HCT116 (cell line): Measurements from ENCODE around the gene PSMG3. TPM values are rescaled to one million over a fixed set of nuclear protein-coding genes. Genes with fewer than 3 reads are reported as not detected.

Experiments
- ATAC-seq: fragments of 200-7000 bp; cut with Tn5 transposase; 2 replicates; pipeline ENCODE4 v1.9.1; 2020; ENCODE audit warnings: mild to moderate bottlenecking, moderate library complexity
- BruUV-seq: library from RNA; stranded (reverse); fragments of 400-500 nt; replicated peaks from 2 replicates; lab custom pipeline; 2021; lab: Mats Ljungman, UMichigan
- CTCF ChIA-PET: fragments of 300-600 bp; sonication (Branson Sonifier 250); formaldehyde crosslinking; loops from one replicate; lab custom pipeline; 2021; ENCODE audit warnings: antibody characterized with exemption; lab: Charles Lee
- POLR2A ChIA-PET: fragments of 300-600, 350-600 bp; sonication (Branson Sonifier 250); formaldehyde crosslinking; loops from one replicate; lab custom pipeline; 2021; ENCODE audit warnings: antibody characterized with exemption; lab: Charles Lee
- RAD21 ChIA-PET, 2 experiments: fragments of 300-600 bp; sonication (Branson Sonifier 250); formaldehyde crosslinking; loops; one replicate each; lab custom pipeline; 2023; ENCODE audit warnings: low total read pairs in 2 of 2; ENCODE audit not compliant: uncharacterized antibody in 2 of 2, unreplicated experiment in 2 of 2, low non-redundant PET in 1 of 2; lab: Charles Lee
- DNase-seq: peaks from one replicate; pipeline ENCODE4 v3.0.0-alpha.2; 2010; ENCODE audit warnings: low read depth, low spot score
- H2AFZ ChIP-seq: fragments of 200-600 bp; shearing (Covaris generic), sonication (generic); 2 replicates; pipeline ENCODE4 v1.6.1; 2017; ENCODE audit warnings: low read depth, mixed run types, mixed read lengths, antibody characterized with exemption, low read length; ENCODE audit not compliant: poor library complexity, severe bottlenecking
- H3K27ac ChIP-seq: 2 replicates; pipeline ENCODE4 v1.5.1; 2012; ENCODE audit warnings: low read depth, low read length
- H3K27me3 ChIP-seq: fragments of 200-600 bp; sonication (generic); 2 replicates; pipeline ENCODE4 v1.6.1; 2016; ENCODE audit warnings: mixed run types, low read length, mixed read lengths; ENCODE audit not compliant: insufficient read depth
- H3K36me3 ChIP-seq, 2 experiments: fragments of 200-500 bp in 1 of 2; fragments of 200-600 bp in 1 of 2; sonication (Bioruptor generic) in 1 of 2; sonication (generic) in 1 of 2; 2 replicates each; pipeline versions ENCODE4 v1.5.1 to v1.6.1; 2014 to 2016; ENCODE audit warnings: low read length in 2 of 2, inconsistent platforms in 1 of 2, mixed read lengths in 1 of 2, mixed run types in 1 of 2; ENCODE audit not compliant: insufficient read depth in 2 of 2, control insufficient read depth in 1 of 2
- H3K4me1 ChIP-seq, 2 experiments: fragments of 200-600 bp in 1 of 2; sonication (generic) in 1 of 2; 2 replicates each; pipeline versions ENCODE4 v1.5.1 to v1.6.1; 2012 to 2017; ENCODE audit warnings: low read length in 2 of 2, inconsistent platforms in 1 of 2, mild to moderate bottlenecking in 1 of 2, mixed read lengths in 1 of 2, mixed run types in 1 of 2, moderate library complexity in 1 of 2; ENCODE audit not compliant: insufficient read depth in 2 of 2, control insufficient read depth in 1 of 2
- H3K4me2 ChIP-seq: fragments of 200-600 bp; sonication (generic); 2 replicates; pipeline ENCODE4 v1.6.1; 2017; ENCODE audit warnings: mixed run types, low read length, mixed read lengths
- H3K4me3 ChIP-seq, 2 experiments: fragments of 200-600 bp in 1 of 2; sonication (generic) in 1 of 2; replicated peaks in 1 of 2; 2 replicates each; pipeline ENCODE4 v1.5.1; 2011 to 2016; ENCODE audit warnings: low read length in 2 of 2, control low read depth in 1 of 2, low read depth in 1 of 2, mild to moderate bottlenecking in 1 of 2, mixed read lengths in 1 of 2, mixed run types in 1 of 2
- H3K79me2 ChIP-seq: fragments of 200-600 bp; sonication (generic); 2 replicates; pipeline ENCODE4 v1.6.1; 2017; ENCODE audit warnings: mild to moderate bottlenecking, mixed run types, low read length, moderate library complexity, mixed read lengths; ENCODE audit not compliant: insufficient read depth
- H3K9ac ChIP-seq: fragments of 200-600 bp; sonication (generic); 2 replicates; pipeline ENCODE4 v1.6.1; 2016; ENCODE audit warnings: low read length, mixed read lengths
- H3K9me2 ChIP-seq: fragments of 200-600 bp; sonication (generic), shearing (Covaris generic); 2 replicates; pipeline ENCODE4 v1.6.1; 2017; ENCODE audit warnings: mixed run types, mild to moderate bottlenecking, moderate library complexity; ENCODE audit not compliant: insufficient read depth
- H3K9me3 ChIP-seq, 2 experiments: fragments of 200-500 bp in 1 of 2; fragments of 200-600 bp in 1 of 2; sonication (Bioruptor generic) in 1 of 2; sonication (generic) in 1 of 2; 2 replicates each; pipeline ENCODE4 v1.6.1; 2014 to 2017; ENCODE audit warnings: low read length in 2 of 2, mixed read lengths in 2 of 2, inconsistent platforms in 1 of 2, low read depth in 1 of 2, mild to moderate bottlenecking in 1 of 2, mixed run types in 1 of 2, moderate library complexity in 1 of 2; ENCODE audit not compliant: control insufficient read depth in 1 of 2, insufficient read depth in 1 of 2
- H4K20me1 ChIP-seq: fragments of 200-600 bp; sonication (generic), shearing (Covaris generic); 2 replicates; pipeline ENCODE4 v1.6.1; 2017; ENCODE audit warnings: mixed run types, mild to moderate bottlenecking, moderate library complexity; ENCODE audit not compliant: insufficient read depth
- CEBPB ChIP-seq: IDR thresholded peaks from 2 replicates; pipeline ENCODE4 v1.6.1; 2012; ENCODE audit warnings: low read depth
- ELF1 ChIP-seq: IDR thresholded peaks from 2 replicates; pipeline ENCODE4 v1.6.1; 2012; ENCODE audit warnings: low read depth, borderline replicate concordance
- EZH2 ChIP-seq: fragments of 200-600 bp; sonication (generic); IDR thresholded peaks from 2 replicates; pipeline ENCODE4 v1.6.1; 2017; ENCODE audit warnings: antibody characterized with exemption, mixed run types
- EZH2phosphoT487 ChIP-seq: fragments of 200-600 bp; IDR thresholded peaks from 2 replicates; pipeline ENCODE4 v1.6.1; 2018; ENCODE audit warnings: antibody characterized with exemption, borderline replicate concordance
- FOSL1 ChIP-seq: IDR thresholded peaks from 2 replicates; pipeline ENCODE4 v1.6.1; 2012; ENCODE audit warnings: low read depth
- POLR2AphosphoS5 ChIP-seq: IDR thresholded peaks from 2 replicates; pipeline ENCODE4 v1.6.1; 2011; ENCODE audit warnings: mild to moderate bottlenecking, low read depth, low read length, moderate library complexity
- RAD21 ChIP-seq: IDR thresholded peaks from 2 replicates; pipeline ENCODE4 v1.6.1; 2012; ENCODE audit warnings: low read depth, mild to moderate bottlenecking
- SP1 ChIP-seq: IDR thresholded peaks from 2 replicates; pipeline ENCODE4 v1.6.1; 2012; ENCODE audit warnings: low read depth
- ZNF274 ChIP-seq: fragments of 200-500 bp; sonication (Bioruptor generic); IDR thresholded peaks from 2 replicates; pipeline ENCODE4 v1.6.1; 2014; ENCODE audit warnings: mild to moderate bottlenecking, low read depth, low read length, inconsistent platforms
- intact Hi-C: fragments of 100-400 bp; cut with micrococcal nuclease; formaldehyde crosslinking; loops from 2 replicates; pipeline ENCODE4 v1.10.0; 2022
- total RNA-seq: library from RNA; stranded (reverse); gene quantifications from one replicate; pipeline ENCODE4 v1.2.1, GENCODE V29; 2021; ENCODE audit not compliant: unreplicated experiment
- TF ChIP-seq, protein P1 (sequence below), 3 experiments: fragments of 200-600 bp in 1 of 3; sonication (generic) in 1 of 3; IDR thresholded peaks in 2 of 3; conservative IDR thresholded peaks in 1 of 3; 2 replicates each; pipeline ENCODE4 v1.5.1; 2012 to 2017; ENCODE audit warnings: low read depth in 2 of 3, low read length in 2 of 3, antibody characterized with exemption in 1 of 3, borderline replicate concordance in 1 of 3, control low read depth in 1 of 3, mild to moderate bottlenecking in 1 of 3, mixed read lengths in 1 of 3, mixed run types in 1 of 3, moderate library complexity in 1 of 3; ENCODE audit not compliant: insufficient read depth in 1 of 3
- TF ChIP-seq, protein P2 (sequence below): IDR thresholded peaks from 2 replicates; pipeline ENCODE4 v1.6.1; 2012

Gene PSMG3
- total RNA-seq, 1 experiment from 2014 or later: 60.9 TPM

DNA sequence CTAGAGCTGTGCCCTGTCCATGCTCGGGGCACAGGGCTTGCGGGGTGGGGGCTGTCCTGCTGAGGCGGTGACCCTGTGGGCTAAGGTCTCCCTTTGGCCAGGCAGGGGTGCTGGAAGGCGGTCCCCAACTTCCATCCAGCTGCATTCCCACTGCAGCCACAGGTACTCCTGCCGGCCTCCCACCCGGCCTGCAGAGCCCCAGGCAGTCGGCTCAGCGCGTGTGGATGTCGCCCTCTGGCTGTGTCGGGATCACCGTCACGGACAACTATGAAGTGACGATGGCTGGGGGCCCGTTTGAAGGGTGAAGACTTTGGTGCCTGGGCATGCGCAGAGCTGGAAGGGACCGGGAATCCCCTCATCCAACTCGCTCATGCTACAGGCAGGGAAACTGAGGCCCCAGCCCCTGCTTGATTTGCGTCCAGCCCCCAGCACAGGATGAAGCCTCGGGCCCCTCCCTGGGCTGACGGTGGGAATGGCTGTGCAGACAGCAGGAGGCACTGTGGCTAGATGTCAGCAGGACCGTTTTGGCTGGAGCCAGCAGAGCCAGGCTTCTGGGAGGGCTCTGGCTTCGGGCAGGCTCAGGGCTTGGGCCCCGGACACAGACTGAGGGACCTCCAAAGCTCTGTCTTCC lies 11.5 kb downstream of the PSMG3 start:
- no peaks in the 10 kb centered on the region for H3K9me2 ChIP-seq
- CTCF ChIA-PET: interaction anchor here (1.2 to 1.6 kb wide), 3 partner anchors 43 to 365 kb away, joined by 4 to 6 read pairs (median 5); no protein-coding TSS in a partner anchor
- H3K36me3 ChIP-seq: no peaks in the 10 kb centered on the region
- no peaks in the 10 kb centered on the region for H3K9me3 ChIP-seq
- peak overlapping the region; percentile 68 for H3K4me2 ChIP-seq
- no TSS peak for BruUV-seq
- H2AFZ ChIP-seq: peak overlapping the region; percentile 10
- TF ChIP-seq EZH2phosphoT487 (no peak), RAD21 (no peak), FOSL1 (no peak), POLR2AphosphoS5 (no peak; the same call in 1 of the 2 replicates)
- TF ChIP-seq, protein P1, sequence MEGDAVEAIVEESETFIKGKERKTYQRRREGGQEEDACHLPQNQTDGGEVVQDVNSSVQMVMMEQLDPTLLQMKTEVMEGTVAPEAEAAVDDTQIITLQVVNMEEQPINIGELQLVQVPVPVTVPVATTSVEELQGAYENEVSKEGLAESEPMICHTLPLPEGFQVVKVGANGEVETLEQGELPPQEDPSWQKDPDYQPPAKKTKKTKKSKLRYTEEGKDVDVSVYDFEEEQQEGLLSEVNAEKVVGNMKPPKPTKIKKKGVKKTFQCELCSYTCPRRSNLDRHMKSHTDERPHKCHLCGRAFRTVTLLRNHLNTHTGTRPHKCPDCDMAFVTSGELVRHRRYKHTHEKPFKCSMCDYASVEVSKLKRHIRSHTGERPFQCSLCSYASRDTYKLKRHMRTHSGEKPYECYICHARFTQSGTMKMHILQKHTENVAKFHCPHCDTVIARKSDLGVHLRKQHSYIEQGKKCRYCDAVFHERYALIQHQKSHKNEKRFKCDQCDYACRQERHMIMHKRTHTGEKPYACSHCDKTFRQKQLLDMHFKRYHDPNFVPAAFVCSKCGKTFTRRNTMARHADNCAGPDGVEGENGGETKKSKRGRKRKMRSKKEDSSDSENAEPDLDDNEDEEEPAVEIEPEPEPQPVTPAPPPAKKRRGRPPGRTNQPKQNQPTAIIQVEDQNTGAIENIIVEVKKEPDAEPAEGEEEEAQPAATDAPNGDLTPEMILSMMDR (IDR thresholded peaks at IDR 0.05 in 2 of 3, conservative IDR thresholded peaks at IDR 0.05 in 1 of 3; ENCODE audit: borderline replicate concordance in 1 of 3, insufficient read depth in 1 of 3, low read depth in 2 of 3, low read length in 2 of 3): peak in 2 of 3 experiments; percentile 45 to 58; a peak in 4 of 6 replicates
- TF ChIP-seq, all 23 proteins: peak for 1
- peak overlapping the region; percentile 43 for H3K9ac ChIP-seq
- peaks cover 32 to 62% of the 10 kb centered on the region in 2 experiments for H3K4me1 ChIP-seq
- POLR2A ChIA-PET: interaction anchor here (0.9 kb wide), 1 partner anchor 24 kb away, joined by 3 read pairs; no protein-coding TSS in a partner anchor
- intact Hi-C loops: no loop called here
- H3K79me2 ChIP-seq: peaks cover 9% of the 10 kb centered on the region; the same call in 1 of the 2 replicates
- H3K4me3 ChIP-seq: peak overlapping the region in 1 of 2 experiments; percentile 10; a peak in 1 of 4 replicates
- RAD21 ChIA-PET: no interaction called here
- H3K27ac ChIP-seq: peak overlapping the region; percentile 32; the same call in 1 of the 2 replicates
- no peaks in the 10 kb centered on the region for H3K27me3 ChIP-seq
- peak; percentile 37 for ATAC-seq
- no peak for DNase-seq
- no peaks in the 10 kb centered on the region for H4K20me1 ChIP-seq

DNA sequence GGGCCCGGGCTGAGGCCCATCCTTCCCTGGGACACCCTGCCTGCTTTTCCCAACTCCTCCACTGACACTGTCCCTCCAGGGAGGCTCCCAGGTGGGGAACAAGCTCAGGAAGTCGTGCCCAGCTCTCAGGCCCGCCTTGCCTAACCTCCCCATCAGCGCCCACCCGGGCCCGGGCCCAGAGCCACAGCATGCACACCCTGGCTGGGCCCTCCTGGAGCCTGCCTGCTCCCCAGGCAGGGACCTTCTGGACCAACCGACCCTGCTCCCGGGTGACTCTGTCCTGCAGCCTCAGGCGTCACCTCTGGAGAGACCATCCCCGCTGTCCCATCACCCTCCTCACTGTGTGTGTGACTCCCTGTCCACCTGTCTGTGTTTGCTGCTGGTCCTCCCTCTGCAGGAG lies 12.1 kb downstream of the PSMG3 start:
- Histone ChIP-seq H3K27ac (peak overlapping the region; percentile 32; the same call in 1 of the 2 replicates), H3K4me2 (peak overlapping the region; percentile 68), H3K36me3 (no peaks in the 10 kb centered on the region), H3K4me3 (no peak overlapping the region), H3K9me3 (no peaks in the 10 kb centered on the region), H3K79me2 (peaks cover 9% of the 10 kb centered on the region; the same call in 1 of the 2 replicates), H3K9ac (peak overlapping the region; percentile 43), H2AFZ (peak overlapping the region; percentile 10), H3K9me2 (no peaks in the 10 kb centered on the region), H3K27me3 (no peaks in the 10 kb centered on the region), H3K4me1 (peaks cover 32 to 62% of the 10 kb centered on the region in 2 experiments), H4K20me1 (no peaks in the 10 kb centered on the region)
- no peak for DNase-seq
- ChIA-PET CTCF (interaction anchor here (1.2 to 1.6 kb wide), 2 partner anchors 42 to 51 kb away, joined by 4 to 6 read pairs; no protein-coding TSS in a partner anchor), RAD21 (no interaction called here), POLR2A (no interaction called here)
- no TSS peak for BruUV-seq
- intact Hi-C loops: no loop called here
- ATAC-seq: no peak
- TF ChIP-seq ELF1 (no peak), ZNF274 (no peak), SP1 (no peak), CEBPB (no peak), EZH2 (no peak)
- TF ChIP-seq, protein P2, sequence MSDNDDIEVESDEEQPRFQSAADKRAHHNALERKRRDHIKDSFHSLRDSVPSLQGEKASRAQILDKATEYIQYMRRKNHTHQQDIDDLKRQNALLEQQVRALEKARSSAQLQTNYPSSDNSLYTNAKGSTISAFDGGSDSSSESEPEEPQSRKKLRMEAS: no peak
